Measurements from ENCODE around the gene ADAMTSL2.
A peak's percentile ranks its signal among the peaks of the same experiment; 100 is the strongest.

Gene ADAMTSL2

DNA sequence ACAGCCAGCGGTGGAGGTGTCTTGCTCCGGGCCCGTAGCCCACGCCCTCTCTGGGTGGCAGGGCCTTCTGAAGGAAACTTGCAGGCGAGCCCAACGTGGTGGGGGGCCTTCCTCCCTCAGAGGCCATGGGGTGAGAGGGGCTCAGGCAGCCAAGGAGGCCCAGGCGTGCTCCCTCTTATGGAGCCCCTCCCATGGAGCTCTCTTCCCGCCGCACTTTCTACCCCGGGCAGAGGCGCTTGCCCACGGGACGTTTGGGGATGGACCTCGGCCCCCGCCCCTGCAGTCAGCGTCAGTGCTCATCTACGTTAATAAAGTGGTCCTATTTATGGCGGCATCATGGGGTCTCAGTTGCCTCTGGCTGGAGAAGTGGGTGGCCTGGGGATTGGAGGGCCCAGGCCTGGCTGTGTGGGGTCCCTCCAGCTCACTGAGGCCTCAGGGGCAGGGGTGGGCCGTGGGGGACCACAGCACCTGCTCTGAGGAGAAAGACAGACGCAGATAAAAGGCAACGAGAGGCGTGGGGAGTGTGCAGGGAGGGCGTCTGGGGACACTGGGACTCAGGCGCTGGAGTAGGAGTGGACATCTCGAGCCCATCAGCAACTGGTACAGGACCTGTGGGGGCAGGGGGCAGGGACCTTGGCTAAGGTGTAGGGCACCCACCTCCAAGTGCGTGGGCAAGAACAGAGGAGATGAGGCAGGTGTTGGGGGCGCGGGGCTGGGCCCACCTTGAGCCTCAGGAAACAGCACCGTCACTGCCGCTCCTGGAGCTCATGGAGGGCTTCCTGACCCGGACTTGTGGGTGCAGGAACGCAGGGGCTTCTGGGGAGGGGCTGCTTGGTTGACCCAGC is 40.9 kb downstream of the ADAMTSL2 start:
- no peak for DNase-seq (ENCODE audit: low spot score)
- H3K4ac ChIP-seq (ENCODE audit: low read length): no peak overlapping the region
- H4K8ac ChIP-seq (ENCODE audit: low read depth, low read length): peak overlapping the region; percentile 17
- no peaks in the 10 kb centered on the region for H3K9me3 ChIP-seq (replicated peaks in 1 of 2; ENCODE audit: control insufficient read depth in 2 of 2, insufficient read depth in 1 of 2, low read depth in 1 of 2, low read length in 2 of 2)
- H3K27ac ChIP-seq (replicated peaks; ENCODE audit: low read length): no peak overlapping the region
- no peak overlapping the region for H2AFZ ChIP-seq (ENCODE audit: low read length)
- peak overlapping the region; percentile 76 for H3K18ac ChIP-seq (ENCODE audit: low read length)
- peak overlapping the region; percentile 99 for H2AK5ac ChIP-seq (ENCODE audit: low read depth, low read length)
- H3K14ac ChIP-seq (ENCODE audit: low read length): no peak overlapping the region
- WGBS, 2 donors (ENCODE audit: extremely low coverage in 2 of 2, insufficient read length in 2 of 2, insufficient replicate concordance in 1 of 2): no CpG with 5 or more reads among the region's 32 CpGs
- H3K36me3 ChIP-seq (replicated peaks in 1 of 2; ENCODE audit: control insufficient read depth in 2 of 2, insufficient read depth in 2 of 2, low read length in 2 of 2): no peaks in the 10 kb centered on the region
- no peak overlapping the region for H3K9ac ChIP-seq (ENCODE audit: low read depth, low read length, poor library complexity)
- H2BK5ac ChIP-seq (ENCODE audit: low read length): no peak overlapping the region
- H2BK12ac ChIP-seq (ENCODE audit: low read length): peak overlapping the region; percentile 73
- H2BK15ac ChIP-seq (ENCODE audit: low read length): peak overlapping the region; percentile 54
- H2BK120ac ChIP-seq (ENCODE audit: low read depth, low read length): peak overlapping the region; percentile 61
- peaks cover 3 to 10% of the 10 kb centered on the region in 2 donors for H3K4me1 ChIP-seq (ENCODE audit: control insufficient read depth in 2 of 2, insufficient read depth in 1 of 2, low read depth in 1 of 2, low read length in 2 of 2)
- no peak overlapping the region for H3K4me3 ChIP-seq (ENCODE audit: low read length in 2 of 2)
- peak overlapping the region; percentile 43 for H3K23ac ChIP-seq (ENCODE audit: low read depth, low read length, poor library complexity)
- H3K79me1 ChIP-seq (ENCODE audit: low read depth, low read length): no peaks in the 10 kb centered on the region
- H3K4me2 ChIP-seq (ENCODE audit: insufficient read depth, low read length, poor library complexity, severe bottlenecking): no peak overlapping the region
- H3K27me3 ChIP-seq (ENCODE audit: control insufficient read depth in 3 of 3, insufficient read depth in 3 of 3, low read depth in 1 of 3, low read length in 3 of 3): peaks cover 0 to 23% (median 0%) of the 10 kb centered on the region in 3 experiments
- H4K91ac ChIP-seq (ENCODE audit: low read depth, low read length, poor library complexity): no peak overlapping the region

- H3K27ac ChIP-seq (replicated peaks; ENCODE audit: low read length): no peak overlapping the region
These were observed 41.7 kb downstream of the ADAMTSL2 start for GRCh38 chr9:133576031-133576874.

GRCh38 chr9:133576875-133577736 is 42.6 kb downstream of the ADAMTSL2 start:
- Histone ChIP-seq H2AFZ (ENCODE audit: low read length) (no peak overlapping the region), H4K91ac (ENCODE audit: low read depth, low read length, poor library complexity) (no peak overlapping the region), H2BK120ac (ENCODE audit: low read depth, low read length) (peak overlapping the region; percentile 16), H3K27me3 (ENCODE audit: control insufficient read depth in 3 of 3, insufficient read depth in 3 of 3, low read depth in 1 of 3, low read length in 3 of 3) (peaks cover 0 to 18% (median 0%) of the 10 kb centered on the region in 3 experiments), H2AK5ac (ENCODE audit: low read depth, low read length) (peak overlapping the region; percentile 54), H3K9ac (ENCODE audit: low read depth, low read length, poor library complexity) (peak overlapping the region; percentile 3), H3K4me2 (ENCODE audit: insufficient read depth, low read length, poor library complexity, severe bottlenecking) (no peak overlapping the region), H2BK15ac (ENCODE audit: low read length) (peak overlapping the region; percentile 30), H3K4ac (ENCODE audit: low read length) (no peak overlapping the region), H3K14ac (ENCODE audit: low read length) (peak overlapping the region; percentile 39), H3K27ac (replicated peaks; ENCODE audit: low read length) (no peak overlapping the region), H2BK12ac (ENCODE audit: low read length) (no peak overlapping the region), H3K36me3 (replicated peaks in 1 of 2; ENCODE audit: control insufficient read depth in 2 of 2, insufficient read depth in 2 of 2, low read length in 2 of 2) (no peaks in the 10 kb centered on the region), H2BK5ac (ENCODE audit: low read length) (peak overlapping the region; percentile 44), H4K8ac (ENCODE audit: low read depth, low read length) (no peak overlapping the region), H3K9me3 (replicated peaks in 1 of 2; ENCODE audit: control insufficient read depth in 2 of 2, insufficient read depth in 1 of 2, low read depth in 1 of 2, low read length in 2 of 2) (no peaks in the 10 kb centered on the region), H3K79me1 (ENCODE audit: low read depth, low read length) (no peaks in the 10 kb centered on the region), H3K4me1 (ENCODE audit: control insufficient read depth in 2 of 2, insufficient read depth in 1 of 2, low read depth in 1 of 2, low read length in 2 of 2) (peaks cover 7 to 24% of the 10 kb centered on the region in 2 donors), H3K18ac (ENCODE audit: low read length) (peak overlapping the region; percentile 83), H3K23ac (ENCODE audit: low read depth, low read length, poor library complexity) (no peak overlapping the region), H3K4me3 (ENCODE audit: low read length in 2 of 2) (no peak overlapping the region)
- no CpG with 5 or more reads among the region's 34 CpGs for WGBS, 2 donors (ENCODE audit: extremely low coverage in 2 of 2, insufficient read length in 2 of 2, insufficient replicate concordance in 1 of 2)
- no peak for DNase-seq (ENCODE audit: low spot score)

More at GRCh38 chr9:133576031-133576874, 41.7 kb downstream of the ADAMTSL2 start:
- Histone ChIP-seq H3K14ac (ENCODE audit: low read length) (peak overlapping the region; percentile 39), H2BK120ac (ENCODE audit: low read depth, low read length) (peak overlapping the region; percentile 61), H3K4ac (ENCODE audit: low read length) (no peak overlapping the region), H2BK5ac (ENCODE audit: low read length) (no peak overlapping the region), H3K18ac (ENCODE audit: low read length) (no peak overlapping the region), H2BK12ac (ENCODE audit: low read length) (no peak overlapping the region), H3K27me3 (ENCODE audit: control insufficient read depth in 3 of 3, insufficient read depth in 3 of 3, low read depth in 1 of 3, low read length in 3 of 3) (peaks cover 0 to 18% (median 0%) of the 10 kb centered on the region in 3 experiments), H2AK5ac (ENCODE audit: low read depth, low read length) (peak overlapping the region; percentile 54), H3K36me3 (replicated peaks in 1 of 2; ENCODE audit: control insufficient read depth in 2 of 2, insufficient read depth in 2 of 2, low read length in 2 of 2) (no peaks in the 10 kb centered on the region), H2AFZ (ENCODE audit: low read length) (no peak overlapping the region), H3K23ac (ENCODE audit: low read depth, low read length, poor library complexity) (no peak overlapping the region), H3K4me2 (ENCODE audit: insufficient read depth, low read length, poor library complexity, severe bottlenecking) (no peak overlapping the region), H3K4me3 (ENCODE audit: low read length in 2 of 2) (no peak overlapping the region), H2BK15ac (ENCODE audit: low read length) (peak overlapping the region; percentile 54), H3K79me1 (ENCODE audit: low read depth, low read length) (no peaks in the 10 kb centered on the region), H4K91ac (ENCODE audit: low read depth, low read length, poor library complexity) (no peak overlapping the region), H4K8ac (ENCODE audit: low read depth, low read length) (no peak overlapping the region), H3K9ac (ENCODE audit: low read depth, low read length, poor library complexity) (no peak overlapping the region), H3K4me1 (ENCODE audit: control insufficient read depth in 2 of 2, insufficient read depth in 1 of 2, low read depth in 1 of 2, low read length in 2 of 2) (peaks cover 3 to 16% of the 10 kb centered on the region in 2 donors), H3K9me3 (replicated peaks in 1 of 2; ENCODE audit: control insufficient read depth in 2 of 2, insufficient read depth in 1 of 2, low read depth in 1 of 2, low read length in 2 of 2) (no peaks in the 10 kb centered on the region)
- DNase-seq (ENCODE audit: low spot score): no peak
- WGBS, 2 donors (ENCODE audit: extremely low coverage in 2 of 2, insufficient read length in 2 of 2, insufficient replicate concordance in 1 of 2): no CpG with 5 or more reads among the region's 23 CpGs
